HG02981 (cell line): ENCODE measurements around the gene TICAM1.
A peak's percentile ranks its signal among the peaks of the same experiment; 100 is the strongest.
"Not testable (repeated sequence)": the region's sequence is repeated elsewhere in the genome, so short reads cannot be mapped to it uniquely, and the experiment has no call there.

ENCODE experiments used
- ATAC-seq: cut with Tn5 transposase; IDR thresholded peaks from one replicate; pipeline ENCODE4 v1.9.1; 2021; ENCODE audit warnings: mild to moderate bottlenecking, moderate library complexity; ENCODE audit not compliant: unreplicated experiment

The TICAM1 gene

DNA sequence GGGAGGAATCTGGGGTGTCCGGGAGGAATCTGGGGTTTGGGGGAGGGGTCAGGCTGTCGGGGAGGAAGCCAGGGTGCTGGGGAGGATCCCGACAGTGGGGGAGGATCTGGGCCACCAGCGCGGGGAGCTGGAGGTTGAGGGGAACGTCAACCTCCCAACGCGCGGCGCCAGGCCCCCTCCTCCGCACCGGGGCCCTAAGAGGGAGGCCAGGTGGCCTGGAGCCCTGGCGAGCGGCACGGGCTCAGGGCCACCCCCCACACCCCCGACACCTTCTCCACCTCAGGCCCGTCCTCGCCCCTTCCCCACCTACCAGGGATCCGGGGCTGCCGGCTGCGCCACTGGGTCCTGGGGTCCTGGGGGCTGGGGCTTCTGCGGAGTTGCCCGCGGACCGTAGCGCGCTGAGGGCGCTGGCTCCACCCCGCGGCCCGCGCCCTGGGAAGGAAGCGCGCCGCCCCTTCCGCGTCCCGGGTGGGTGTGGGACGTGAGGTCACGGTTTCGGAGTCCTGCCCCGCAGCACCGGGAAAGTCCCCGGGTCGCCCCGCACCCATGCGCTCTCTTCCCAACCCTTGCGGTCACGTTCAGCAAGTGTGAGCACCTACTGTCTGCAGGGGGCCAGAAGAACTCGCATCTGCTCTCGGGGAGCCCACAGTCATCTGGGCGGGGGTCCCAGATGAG, at the start of gene TICAM1:
Gene TICAM1, minus strand, starts transcription at position 409 of the 675 bp plus-strand sequence. CDS start 13,335 bp downstream, outside the sequence.
- peak; percentile 53 for ATAC-seq

DNA sequence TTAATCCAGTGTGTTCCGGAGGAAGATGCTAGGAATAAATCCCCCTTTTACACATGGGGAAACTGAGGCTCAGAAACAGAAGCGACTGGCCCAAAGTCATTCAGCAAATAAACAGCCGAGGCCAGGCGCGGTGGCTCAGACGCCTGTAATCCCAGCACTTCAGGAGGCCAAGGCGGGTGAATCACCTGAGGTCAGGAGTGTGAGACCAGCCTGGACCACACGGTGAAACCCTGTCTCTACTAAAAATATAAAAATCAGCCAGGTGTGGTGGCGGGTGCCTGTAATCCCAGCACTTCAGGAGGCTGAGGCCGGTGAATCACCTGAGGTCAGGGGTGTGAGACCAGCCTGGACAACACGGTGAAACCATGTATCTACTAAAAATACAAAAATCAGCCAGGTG, 47.5 kb upstream of the TICAM1 start:
- no peak for ATAC-seq

DNA sequence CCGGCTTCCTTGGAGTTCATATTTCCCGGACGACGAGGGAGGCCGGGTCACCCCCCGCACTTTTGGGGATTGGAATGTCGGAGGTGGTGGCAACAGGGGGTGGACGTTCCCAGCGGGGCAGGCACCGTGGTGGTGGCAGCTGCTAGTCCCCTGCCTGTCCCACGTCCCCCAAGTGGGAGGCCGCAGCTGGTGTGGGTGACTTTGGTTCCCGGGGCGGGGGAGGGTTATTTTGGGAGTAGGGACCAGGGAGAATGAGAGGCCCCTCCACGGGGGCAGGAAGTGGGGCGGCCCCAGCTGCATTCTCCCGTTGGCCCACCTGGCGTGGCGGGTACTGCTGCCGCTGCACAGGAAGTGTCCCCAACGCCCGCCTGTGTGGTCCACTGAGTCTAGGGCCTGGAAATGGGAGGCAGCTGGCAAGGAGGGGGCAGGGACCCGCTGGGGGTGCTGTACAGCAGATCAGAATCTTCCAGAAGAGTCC, 47.0 kb upstream of the TICAM1 start:
- no peak for ATAC-seq

DNA sequence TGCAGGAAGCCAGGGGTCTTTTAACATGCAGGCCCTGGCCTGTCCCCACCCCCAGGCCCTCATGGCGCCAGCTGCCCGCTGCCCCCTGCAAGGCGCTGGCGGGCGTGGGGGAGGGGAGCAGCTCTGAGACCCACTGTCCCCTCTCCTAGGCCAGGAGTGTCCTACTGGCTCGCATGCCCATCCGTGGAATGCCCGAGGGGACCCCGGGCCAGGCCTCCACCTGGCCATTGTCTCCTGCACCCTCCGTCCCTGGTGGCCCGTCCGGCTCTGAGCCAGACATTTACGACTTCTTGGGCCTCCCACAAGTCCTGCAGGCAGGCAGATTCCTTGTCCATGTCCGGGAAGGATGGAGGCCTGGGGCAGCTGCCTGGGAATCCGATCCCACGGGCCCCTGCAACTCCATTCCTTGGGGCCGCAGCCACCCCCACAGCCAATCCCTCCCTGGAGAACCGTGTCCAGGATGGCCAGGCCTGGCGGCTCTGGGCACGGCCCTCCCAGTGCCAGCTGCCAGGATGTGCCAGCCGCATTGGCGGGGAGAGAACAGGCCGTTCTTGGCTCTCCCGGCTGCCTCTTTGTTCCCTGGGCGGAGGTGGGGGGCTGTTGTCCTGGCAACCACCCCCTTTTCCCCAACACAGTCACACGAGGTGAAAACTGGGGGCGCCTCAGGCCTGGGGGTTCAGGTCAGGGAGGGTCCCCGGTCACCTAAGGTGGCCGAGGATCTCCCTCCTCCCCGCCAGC, 46.4 kb upstream of the TICAM1 start:
- no peak for ATAC-seq

DNA sequence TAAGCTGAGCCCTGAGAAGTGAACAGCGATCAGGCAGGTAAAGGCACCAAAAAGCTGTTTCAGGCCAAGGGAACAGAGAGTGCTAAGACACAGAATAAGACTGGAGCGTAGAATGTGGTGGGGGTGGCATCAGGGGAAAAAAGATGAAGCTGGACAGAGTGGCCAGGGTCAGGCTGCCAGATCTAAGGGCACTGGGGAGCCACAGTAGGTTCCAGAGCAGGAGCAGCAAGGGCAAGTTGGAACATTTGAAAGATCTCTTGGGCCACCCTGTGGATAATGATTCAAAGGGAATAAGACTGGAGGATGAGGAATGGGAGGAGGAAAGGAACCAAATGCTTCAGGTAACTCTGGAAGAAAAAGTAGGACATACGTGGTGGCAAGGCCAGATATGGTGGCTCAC, 42.4 kb upstream of the TICAM1 start:
- ATAC-seq, result no peak

DNA sequence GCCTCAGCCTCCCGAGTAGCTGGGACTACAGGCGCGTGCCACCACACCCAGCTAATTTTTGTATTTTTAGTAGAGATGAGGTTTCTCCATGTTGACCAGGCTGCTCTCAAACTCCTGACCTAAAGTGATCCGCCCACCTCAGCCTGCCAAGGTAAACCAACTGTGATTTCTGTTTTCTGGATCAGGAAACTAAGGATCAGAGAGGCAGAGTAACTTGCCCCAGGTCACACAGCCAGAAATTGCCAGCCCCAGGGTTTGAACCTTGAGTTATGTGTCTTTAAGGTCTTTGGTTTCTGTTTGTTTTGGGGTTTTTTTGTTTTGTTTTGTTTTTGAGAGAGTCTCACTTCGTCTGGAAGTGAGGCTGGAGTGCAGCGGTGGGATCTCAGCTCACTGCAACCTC, 40.2 kb upstream of the TICAM1 start:
- no peak for ATAC-seq

DNA sequence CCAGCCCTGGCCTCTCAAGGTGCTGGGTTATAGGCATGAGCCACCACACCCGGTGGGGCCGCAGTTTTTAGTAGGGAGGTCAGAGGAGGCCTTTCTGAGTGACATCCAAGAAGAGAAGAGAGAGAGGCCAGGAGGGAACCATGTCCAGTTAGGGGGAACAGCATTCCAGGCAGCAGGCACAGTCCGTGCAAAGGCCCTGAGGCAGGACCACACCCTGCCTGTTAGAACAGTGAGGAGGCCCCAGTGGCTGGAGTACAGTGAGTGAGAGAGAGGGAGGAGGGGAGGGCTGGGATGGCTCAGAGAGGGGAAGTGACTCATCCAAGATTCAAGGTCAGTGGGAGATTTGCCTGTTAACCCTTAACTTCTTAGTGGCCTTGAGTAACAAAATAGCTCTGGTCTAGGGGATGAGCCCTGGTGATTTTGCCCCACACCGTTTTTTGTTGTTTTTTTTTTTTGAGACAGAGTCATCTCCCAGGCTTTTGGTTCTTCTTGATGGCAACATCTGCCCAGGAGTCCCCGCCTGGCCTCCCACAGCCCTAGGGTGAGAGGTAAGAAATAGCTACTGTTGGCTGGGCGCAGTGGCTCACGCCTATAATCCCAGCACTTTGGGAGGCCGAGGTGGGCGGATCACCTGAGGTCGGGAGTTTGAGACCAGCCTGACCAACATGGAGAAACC, 38.7 kb upstream of the TICAM1 start:
- no peak for ATAC-seq

DNA sequence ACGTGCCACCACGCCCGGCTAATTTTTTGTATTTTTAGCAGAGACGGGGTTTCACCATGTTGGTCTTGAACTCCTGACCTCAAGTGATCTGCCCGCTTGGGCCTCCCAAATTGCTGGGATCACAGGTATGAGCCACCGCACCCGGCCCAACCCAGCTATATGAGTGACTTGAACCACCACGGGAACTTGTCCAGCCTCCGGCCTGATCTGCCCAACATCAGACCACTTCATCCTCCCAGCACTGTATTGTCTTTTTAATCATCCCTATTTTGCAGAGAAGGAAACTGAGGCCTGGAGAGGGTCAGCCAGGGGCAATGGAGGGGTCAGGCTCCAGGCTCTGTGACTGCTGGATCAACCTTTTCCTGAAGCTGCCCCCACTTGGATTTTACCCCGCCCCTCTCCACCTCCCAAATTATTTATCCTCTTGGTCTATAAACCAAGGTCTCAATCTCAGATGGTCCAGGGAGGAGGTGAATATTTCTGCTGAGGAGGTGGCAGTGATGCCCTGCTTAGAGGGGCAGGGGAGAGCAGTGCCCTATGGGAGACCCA, 36.8 kb upstream of the TICAM1 start:
- no peak for ATAC-seq

DNA sequence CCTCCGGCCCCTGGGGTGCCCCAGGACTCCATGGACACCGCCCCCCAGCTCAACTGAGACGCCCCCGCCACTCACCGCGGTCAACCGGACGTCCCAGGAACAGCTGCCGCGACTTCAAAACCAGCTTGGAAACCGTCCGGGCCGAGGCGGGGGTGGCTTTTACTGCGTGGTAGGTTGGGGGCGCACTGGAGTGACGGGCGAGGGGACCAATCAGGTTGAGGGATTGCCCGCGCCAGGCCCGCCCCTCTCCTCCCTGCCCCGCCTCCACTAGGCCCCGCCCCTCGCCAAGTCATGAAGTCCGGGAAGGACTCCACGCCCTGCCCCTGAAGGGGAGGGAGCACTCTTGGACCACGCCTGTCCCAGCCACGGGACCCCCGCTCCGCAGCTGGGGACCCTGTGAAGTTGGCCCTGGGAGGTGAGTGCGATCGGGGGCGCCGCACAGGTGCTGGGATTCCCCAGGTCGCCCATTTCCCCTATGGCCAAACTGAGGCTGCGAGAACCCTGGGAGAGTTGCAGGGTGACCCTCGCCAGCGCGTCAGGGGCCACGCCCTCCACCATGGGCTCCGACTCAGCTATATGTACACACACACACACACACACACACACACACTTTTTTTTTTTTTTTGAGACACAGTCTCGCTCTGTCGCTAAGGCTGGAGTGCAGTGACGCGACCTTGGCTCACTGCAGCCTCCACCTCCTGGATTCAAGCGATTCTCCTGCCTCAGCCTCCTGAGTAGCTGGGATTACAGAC, 36.2 kb upstream of the TICAM1 start, which contains the start of gene PLIN3:
Gene PLIN3, minus strand, starts transcription at position 134 of the 752 bp plus-strand sequence. CDS start 6,273 bp downstream, outside the sequence.
- ATAC-seq, result peak; percentile 76

DNA sequence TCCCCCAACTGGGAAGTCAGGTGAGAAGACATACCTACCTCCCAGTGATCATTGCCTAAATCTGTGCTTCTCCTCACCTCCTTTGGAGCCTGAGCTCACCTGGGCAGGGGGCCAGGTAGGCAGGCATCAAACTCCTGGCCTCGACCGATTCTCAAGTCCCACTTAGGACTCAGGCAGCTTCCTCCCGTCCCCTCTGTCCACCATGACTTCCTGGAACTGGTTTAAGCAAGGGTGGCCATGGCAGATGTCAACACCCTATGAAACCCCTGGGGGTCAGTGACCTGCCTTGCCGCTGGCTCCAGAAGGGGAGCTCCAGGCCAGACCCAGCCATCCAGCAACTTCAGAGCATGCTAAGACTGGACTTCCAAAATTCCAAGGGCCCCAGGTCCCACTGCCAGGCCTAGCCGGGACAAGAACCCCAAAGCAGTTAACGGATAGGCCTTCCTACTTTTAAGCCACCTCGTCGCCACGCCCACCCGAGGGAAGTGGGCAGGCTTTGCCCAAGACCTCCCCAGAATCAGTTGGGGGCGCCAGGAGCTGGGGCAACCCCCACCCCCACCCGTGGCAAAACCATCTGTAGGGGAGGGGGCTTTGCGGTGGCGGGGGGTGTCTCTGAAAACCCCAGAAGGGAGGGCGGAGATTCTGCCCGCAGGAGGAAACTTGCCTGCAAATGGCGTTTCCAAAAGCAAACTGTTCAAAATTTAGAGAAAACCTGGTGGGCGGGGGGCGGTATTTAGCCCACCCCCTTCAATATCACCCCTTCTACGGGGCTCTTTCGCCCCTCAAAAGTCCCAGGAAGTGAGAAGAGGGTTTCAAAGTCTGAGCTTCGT, 35.3 kb upstream of the TICAM1 start:
- ATAC-seq, result no peak

DNA sequence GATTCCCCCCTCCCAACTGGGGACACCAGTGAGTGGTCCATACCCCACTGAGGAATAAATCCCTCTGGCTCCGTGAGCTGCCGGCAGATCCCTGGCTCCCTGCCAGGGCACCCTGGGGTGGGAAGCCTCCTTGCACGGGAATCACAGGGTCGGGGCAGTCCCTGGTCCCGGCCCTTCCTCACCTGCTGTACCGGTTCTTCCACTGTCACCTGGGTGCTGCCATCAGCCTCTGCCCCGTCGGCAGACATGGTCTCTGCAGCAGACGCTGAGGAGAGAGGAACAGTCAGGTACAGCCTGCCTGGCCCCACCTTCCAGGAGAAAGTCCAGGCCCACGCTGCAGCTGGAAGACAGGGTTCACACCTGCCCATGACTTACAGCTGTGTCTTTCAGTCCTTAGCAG, 29.6 kb upstream of the TICAM1 start:
- no peak for ATAC-seq

DNA sequence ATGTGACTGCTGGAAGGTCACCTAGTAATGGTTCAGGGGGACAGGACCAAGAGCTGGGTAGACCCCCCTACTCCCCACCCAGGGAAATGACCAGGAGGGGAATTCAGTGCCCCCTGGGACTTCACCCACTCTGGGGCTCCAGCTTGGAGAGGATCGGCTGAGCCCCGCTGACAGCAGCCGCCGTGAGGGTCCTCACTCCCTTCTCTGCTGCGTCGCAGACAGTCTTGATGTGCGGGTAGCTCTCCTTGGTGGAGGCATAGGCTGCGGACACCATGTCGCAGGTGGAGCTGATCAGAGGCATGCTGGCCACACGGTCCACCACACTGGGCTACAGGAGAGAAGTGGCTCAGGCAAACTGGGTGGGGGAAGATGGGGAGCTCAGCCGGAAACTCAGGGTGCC, 28.2 kb upstream of the TICAM1 start:
- no peak for ATAC-seq

DNA sequence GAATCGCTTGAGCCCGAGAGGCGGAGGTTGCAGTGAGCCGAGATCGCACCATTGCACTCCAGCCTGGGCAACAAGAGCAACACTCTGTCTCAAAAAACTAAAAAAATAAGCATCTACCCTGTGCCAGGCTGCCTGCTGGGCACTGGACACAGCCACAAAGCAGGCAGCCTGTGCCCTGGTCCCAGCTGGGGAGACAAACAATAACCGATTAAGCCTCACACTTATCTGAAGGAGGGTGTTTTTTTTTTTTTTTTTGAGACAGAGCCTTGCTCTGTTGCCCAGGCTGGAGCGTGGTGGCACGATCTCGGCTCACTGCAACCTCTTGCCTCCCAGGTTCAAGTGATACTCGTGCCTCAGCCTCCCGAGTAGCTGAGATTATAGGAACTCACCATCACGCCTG, 25.0 kb upstream of the TICAM1 start:
- not testable (repeated sequence) for ATAC-seq

DNA sequence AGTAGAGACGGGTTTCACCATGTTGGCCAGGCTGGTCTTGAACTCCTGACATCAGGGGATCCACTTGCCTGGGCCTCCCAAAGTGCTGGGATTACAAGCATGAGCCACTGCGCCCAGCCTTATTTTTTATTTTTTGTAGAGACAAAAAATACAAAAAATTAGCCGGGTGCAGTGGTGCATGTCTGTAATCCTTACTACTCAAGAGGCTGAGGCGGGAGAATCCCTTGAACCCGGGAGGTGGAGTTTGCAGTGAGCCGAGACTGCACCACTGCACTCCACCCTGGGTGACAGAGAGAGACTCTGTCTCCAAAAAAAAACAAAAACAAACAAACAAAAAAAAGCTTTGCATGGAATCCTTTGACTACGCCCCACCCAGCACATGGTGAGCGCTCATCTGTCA, 22.0 kb upstream of the TICAM1 start:
- ATAC-seq, result not testable (repeated sequence)

DNA sequence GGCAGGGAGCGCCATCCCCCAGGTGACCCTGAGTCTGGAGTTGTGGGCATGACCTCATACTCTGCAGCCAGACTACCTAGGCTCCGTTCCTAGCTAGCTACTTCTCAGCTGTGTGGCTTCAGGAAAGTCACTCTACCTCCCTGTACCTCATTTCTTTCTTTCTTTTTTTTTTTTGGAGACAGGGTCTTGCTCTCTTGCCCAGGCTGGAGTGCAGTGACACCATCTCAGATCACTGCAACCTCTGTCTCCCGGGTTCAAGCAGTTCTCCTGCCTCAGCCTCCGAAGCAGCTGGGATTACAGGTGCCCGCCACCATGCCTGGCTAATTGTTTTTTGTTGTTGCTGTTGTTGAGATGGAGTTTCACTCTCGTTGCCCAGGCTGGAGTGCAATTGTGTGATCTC, 21.0 kb upstream of the TICAM1 start:
- no peak for ATAC-seq

DNA sequence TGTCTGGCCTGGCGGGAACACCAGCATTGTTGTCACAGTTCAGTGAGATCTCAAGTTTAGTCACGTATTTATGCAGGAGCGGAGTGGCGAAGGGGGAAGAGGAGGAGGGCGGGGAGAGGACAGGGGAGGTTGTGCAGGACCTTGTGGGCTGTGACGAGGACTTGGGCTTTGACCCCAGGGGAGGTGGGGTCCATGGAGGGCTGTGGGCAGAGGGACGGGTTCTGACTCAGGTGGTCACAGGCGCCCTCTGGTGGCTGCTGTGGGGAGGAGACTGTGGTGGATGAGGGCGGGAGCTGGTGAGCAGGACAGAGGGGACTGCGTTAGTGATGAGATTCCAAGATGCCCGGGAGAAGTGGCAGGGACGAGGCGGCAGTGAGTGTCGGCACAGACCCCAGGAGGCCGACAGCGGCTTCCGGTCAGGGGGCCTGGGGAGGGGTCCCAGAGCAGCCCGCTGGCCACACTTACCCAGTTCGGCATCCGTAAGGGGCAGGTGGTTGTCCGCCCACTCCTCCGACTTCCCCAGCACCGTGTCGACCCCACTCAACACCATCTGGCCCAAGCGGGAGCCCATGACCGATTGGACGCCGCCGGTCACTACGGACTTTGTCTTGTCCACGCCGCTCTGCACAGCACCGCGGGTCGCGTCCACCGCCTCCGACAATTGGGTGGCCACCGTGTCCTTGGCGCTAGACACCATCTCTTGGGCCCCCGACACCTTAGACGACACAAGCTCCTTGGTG, 20.2 kb upstream of the TICAM1 start:
- ATAC-seq, result no peak

DNA sequence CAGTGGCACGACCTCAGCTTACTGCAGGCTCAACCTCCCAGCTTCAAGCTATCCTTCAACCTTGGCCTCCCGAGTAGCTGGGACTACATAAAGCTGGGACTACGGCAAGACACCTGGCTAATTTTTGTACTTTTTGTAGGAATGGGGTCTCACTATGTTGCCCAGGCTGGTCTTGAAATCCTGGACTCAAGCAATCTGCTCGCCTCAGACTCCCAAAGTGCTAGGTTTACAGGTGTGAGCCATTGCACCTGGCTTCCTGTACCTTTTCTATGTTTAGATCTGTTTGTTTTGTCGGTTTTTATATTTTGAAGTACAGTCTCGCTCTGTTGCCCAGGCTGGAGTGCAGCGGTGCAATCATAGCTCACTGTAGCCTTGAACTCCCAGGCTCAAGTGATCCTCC, 17.5 kb upstream of the TICAM1 start:
- no peak for ATAC-seq

DNA sequence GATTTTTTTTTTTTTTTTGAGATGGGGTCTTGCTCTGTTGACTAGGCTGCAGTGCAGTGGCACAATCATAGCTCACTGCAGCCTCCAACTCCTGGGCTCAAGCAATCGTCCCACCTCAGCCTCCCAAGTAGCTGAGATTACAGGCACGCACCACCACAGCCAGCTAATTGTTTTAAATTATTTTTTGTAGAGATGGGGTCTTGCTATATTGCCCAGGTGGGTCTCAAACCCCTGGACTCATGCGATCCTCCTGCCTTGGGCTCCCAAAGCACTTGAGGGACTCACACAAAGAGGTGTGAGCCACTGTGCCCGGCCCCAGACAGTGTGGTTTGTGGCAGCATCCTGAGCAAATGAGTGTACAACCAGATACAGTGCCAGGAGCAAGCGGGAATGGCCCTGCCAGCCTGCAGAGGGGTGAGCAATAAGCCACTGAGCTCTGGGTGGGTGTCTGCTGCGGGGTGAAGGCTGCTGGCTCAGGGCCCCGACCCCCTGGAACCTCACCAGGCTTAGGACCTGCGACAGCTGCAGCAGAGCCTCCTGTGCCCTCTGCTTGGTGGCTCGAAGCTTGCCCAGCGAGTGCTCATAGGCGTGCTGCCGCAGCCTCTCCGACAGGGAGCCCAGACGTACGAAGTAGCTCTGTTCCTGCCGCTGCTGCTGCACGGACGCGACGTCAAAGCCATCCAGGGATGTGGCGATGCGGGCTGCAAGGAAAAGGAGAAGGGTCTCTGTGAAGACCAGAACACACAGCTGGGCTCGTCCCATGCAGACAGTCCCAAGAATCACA, 15.9 kb upstream of the TICAM1 start:
- ATAC-seq, result no peak
